HG03432 (cell line): ENCODE measurements around the gene UBA5.

ENCODE experiments used
- ATAC-seq: cut with Tn5 transposase; IDR thresholded peaks from one replicate; pipeline ENCODE4 v1.9.1; 2021; ENCODE audit warnings: mild to moderate bottlenecking, moderate library complexity; ENCODE audit not compliant: unreplicated experiment

Gene UBA5

DNA sequence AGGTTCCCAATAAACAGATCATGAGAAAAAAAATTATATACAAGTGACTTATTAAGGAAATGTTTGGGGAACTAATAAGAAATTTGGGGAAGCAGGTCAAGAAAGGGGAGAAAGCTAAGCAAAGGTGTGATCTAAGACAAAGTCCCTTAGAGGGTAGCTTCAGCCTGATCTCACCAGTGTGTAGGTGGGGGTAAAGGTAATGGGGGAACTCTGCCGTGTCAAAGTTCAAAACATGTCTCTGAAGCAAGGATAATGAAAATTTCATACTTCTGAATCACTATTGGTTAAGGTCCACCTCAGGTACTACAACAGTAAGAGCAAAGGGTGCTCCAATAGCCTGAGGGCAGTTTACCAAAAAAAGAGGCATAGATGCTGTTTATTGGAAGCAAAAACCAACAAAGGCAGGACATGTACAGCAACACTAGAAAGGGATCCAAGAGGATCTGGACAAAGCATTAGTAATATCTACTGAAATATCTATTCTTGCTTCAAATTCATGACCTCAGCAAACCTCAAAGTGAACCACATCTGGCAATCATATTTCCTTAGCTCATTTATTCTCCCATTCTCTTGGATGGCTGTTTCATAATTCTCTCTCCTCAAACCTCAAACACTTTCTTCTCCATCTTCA lies 7.4 kb upstream of the UBA5 start:
- no peak for ATAC-seq

GRCh38 chr3:132654190-132654589 lies 5.9 kb upstream of the UBA5 start:
- ATAC-seq = no peak

DNA sequence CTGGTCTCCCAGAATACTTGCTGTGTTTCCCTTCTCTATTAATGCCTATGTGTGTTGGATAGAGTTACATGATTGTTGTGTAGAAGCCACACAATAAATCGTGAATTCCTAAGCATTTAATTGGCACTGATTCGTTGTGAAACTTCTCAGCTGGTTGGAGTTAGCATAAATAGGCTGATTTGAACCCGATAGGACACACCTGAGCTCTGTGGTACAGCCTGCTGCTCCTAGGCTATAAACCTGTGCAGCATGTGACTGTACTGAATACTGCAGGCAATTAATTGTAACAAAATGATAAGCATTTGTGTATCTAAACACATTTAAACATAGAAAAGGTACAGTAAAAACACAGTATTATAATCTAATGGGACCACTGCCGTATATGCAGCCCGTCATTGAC lies 5.4 kb upstream of the UBA5 start:
- no peak for ATAC-seq

DNA sequence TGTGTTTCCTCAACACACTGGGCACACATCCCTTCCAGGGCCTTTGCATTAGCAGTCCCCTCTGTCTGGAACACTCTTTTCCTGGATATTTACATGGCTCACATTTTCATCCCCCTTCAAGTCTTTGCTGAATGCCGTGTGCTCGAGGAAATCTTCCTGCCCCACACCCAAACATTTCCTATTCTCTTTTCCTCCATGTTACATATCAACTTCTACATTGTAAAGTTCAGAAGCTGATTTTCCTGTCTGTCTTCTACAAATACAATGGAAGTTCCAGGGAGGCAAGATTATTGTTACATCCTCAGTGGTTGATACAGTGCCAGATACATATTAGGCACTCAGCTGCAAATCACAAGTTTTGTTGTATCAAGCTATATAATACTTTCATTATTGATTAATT lies 4.7 kb upstream of the UBA5 start:
- no peak for ATAC-seq

GRCh38 chr3:132657869-132658747 lies 2.0 kb upstream of the UBA5 start:
- no peak for ATAC-seq

- no peak for ATAC-seq
These were observed 1.1 kb upstream of the UBA5 start for GRCh38 chr3:132659000-132659364.

DNA sequence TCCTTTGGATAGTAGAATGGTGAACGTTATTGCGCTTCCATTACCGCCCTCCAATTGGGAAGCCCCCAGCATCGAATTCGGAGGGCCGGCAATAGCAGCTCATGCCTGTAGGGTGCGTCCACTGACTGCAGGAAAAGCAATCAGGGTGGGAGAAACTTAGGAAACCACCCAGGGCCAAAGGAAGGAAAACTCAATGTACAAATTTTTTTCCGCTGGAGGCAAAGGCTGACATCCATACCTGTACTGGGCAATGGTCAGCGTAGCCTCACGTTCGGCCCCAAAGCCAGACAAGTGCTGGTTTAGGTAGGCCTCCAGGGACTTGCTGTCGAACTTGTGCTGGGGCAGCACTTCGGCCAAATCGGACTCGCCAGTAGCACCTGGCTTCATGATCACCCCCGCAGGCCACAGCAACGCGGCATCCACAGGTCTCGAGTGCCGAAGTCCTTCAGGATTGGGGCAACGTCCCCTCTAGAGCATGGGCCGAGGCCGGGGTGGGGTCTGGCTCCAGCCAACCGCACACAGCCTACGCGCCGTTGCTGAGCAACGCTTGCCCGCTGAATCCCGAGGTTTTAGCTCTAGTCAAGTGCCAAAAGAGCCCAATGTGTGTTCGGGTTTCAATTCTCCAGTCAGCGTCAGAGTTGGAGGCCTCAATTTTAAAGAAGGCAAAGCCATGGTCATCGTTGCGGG lies 621 bp upstream of the UBA5 start, which contains the start of gene ACAD11:
ACAD11 (minus strand) TSS at position 445 of the 687 bp plus-strand sequence; CDS start at position 387, 58 bp downstream.
- peak; percentile 63 for ATAC-seq

DNA sequence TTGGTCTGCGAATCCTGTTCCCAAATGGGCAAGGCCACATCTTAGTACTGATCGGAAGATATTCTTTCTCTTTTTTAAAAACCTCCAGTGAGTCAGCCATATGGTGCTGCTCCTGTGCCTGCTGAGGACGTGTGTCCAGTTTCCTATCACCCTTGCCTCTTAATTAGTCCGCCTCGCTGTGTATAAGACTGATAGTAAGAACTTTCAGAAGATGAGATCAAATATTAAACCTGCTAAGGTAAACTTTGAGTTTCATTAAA lies 612 bp downstream of the UBA5 start:
- ATAC-seq = no peak

GRCh38 chr3:132661101-132661500 lies 972 bp downstream of the UBA5 start:
- no peak for ATAC-seq

GRCh38 chr3:132662212-132662611 lies 2.1 kb downstream of the UBA5 start:
- ATAC-seq = no peak

DNA sequence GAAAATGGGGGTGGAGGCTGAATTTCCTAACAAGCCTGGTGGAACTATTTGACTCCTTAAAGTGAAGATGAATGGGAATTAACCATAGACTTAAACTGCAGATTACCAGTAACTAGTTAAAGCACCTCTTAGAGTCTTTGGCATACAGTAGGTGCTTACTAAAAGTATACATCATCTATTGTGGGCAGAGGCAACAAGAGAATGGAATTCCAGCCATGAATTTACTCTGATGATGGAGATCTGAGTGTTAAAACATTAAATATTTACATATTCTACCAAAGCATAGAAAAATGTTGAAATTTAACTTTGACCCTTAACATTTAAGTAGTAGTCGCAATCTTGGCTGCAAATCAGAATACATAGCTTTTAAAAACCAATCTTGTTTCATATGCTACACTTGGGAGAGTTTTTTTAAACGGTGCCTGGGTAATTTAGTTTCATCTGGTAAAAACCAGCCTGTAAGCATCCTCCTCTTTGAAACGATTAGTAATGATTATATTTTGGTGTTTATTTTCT lies 5.2 kb downstream of the UBA5 start:
- ATAC-seq = no peak

- ATAC-seq = no peak
These were observed 9.2 kb downstream of the UBA5 start for GRCh38 chr3:132669256-132669777.

DNA sequence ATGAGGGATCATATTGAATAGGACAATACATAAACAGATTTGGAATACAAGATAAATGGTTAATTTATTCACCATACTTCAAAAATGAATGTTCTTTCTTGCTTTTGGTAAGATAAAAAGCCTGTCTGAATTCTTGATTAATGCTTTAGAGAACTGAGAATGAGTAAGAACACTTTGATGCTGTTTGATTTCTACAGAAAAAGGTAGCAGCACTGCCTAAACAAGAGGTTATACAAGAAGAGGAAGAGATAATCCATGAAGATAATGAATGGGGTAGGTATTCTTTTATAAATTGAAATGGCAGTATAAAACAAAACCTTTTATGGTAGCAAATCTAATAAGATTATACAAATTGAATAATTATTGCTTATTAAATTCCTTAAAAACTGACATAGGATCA lies 15.3 kb downstream of the UBA5 start:
- no peak for ATAC-seq

- ATAC-seq = no peak
These were observed 19.8 kb downstream of the UBA5 start for GRCh38 chr3:132679911-132680310.

DNA sequence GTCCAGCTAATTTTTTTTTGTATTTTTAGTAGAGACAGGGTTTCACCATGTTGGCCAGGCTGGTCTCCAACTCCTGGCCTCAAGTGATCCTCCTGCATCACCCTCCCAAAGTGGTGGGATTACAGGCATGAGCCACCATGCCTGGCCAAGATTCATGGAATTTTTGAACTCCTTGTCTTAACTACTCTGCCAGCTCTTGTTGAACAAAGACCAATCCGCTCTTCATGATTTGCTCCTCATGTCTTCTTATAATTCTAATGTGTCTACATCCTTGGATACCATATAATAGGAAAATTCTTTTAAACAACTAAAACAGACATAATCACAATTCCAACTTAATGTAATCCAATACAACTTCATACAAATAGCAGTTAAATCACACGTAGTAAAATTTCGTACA lies 21.3 kb downstream of the UBA5 start:
- ATAC-seq = no peak

- ATAC-seq = no peak
These were observed 22.1 kb downstream of the UBA5 start for GRCh38 chr3:132682201-132682600.

- no peak for ATAC-seq
These were observed 29.9 kb downstream of the UBA5 start for GRCh38 chr3:132690040-132690439.

DNA sequence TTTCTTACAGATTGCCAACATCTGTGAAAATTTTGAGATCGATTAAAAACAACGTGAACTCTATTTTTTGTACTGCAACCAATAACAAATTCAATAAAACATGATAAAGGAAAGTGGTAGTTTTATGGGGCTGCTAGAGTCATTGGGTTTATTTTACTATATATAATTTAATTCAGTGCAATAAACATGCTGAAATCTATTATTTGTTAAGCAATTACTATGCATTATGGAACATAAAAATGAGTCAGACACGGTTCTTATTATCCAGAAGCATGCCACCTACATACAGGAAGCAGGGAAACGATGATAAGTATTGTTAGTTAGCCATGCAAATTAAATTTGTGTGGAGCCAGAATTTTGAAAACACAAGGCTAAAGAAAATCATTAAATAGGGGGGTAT lies 34.9 kb downstream of the UBA5 start:
- ATAC-seq = no peak

- ATAC-seq = no peak
These were observed 35.3 kb downstream of the UBA5 start for GRCh38 chr3:132695422-132695821.

DNA sequence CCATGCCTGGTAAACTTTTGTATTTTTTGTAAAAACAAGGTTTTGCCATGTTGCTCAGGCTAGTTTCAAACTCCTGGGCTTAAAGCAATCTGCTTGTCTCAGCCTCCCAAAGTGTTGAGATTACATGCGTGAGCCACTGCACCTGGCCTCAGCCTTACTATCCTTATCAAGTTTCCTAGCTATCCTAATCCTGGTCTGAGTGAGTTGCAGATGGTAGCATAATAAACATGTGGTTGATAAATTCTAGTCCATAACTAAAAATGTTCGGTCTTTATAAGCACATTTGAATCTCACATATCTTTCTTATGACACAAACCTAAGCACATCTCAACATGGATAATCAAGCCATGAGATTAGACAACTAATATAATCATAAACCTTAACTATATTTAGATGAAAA lies 43.6 kb downstream of the UBA5 start:
- ATAC-seq = no peak

GRCh38 chr3:132709761-132710160 lies 49.6 kb downstream of the UBA5 start:
- no peak for ATAC-seq

DNA sequence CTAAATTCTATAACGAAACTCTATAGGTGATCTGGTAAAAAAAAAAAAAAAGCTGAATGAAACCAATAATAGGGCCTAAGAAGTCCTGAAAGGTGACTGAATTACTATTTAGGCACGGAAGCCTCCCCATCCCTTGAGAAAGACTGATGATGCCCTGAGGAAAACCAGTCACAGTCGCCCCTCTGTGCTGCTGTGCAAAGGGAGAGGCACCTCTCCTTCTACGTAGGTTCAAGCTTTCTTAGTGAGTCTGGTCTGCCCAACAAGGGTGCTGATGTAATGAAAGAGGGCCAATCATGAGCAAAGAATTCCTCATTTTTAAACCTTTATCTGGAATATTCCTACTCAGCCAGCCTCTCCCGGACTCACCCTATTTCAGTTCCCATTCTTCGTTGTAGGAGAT lies 50.2 kb downstream of the UBA5 start:
- no peak for ATAC-seq
